Loucy (cell line): Measurements from ENCODE around the gene HOXA6.

ENCODE experiments used
- CTCF ChIP-seq: fragments of 200-600 bp; sonication (generic); conservative IDR thresholded peaks from 2 replicates; pipeline ENCODE4 v1.5.1; 2014; ENCODE audit warnings: mild to moderate bottlenecking, antibody characterized with exemption, low read length
- EZH2phosphoT487 ChIP-seq: fragments of 200-600 bp; IDR thresholded peaks from 2 replicates; pipeline ENCODE4 v1.6.1; 2018; ENCODE audit warnings: antibody characterized with exemption, mild to moderate bottlenecking, moderate library complexity, borderline replicate concordance

GRCh38 chr7:27118580-27118979 lies 29.0 kb downstream of the HOXA6 start:
- TF ChIP-seq CTCF (no peak), EZH2phosphoT487 (no peak)
